Large intestine (tissue), 3 donors: ENCODE data around the gene MYRIP. TPM values are rescaled to one million over a fixed set of nuclear protein-coding genes. Genes with fewer than 3 reads are reported as not detected.
"Not testable (repeated sequence)": the region's sequence is repeated elsewhere in the genome, so short reads cannot be mapped to it uniquely, and the experiment has no call there.

Source experiments
- DNase-seq, 2 donors: peaks; one replicate each; pipeline versions ENCODE4 v3.0.0 to v3.0.0-alpha.2; 2013
- H3K27ac ChIP-seq: one replicate; pipeline ENCODE4 v1.5.1; 2013; ENCODE audit warnings: low read length
- H3K27me3 ChIP-seq: 2 replicates; pipeline ENCODE4 v1.6.1; 2013; ENCODE audit warnings: low read length; ENCODE audit not compliant: control insufficient read depth, insufficient read depth
- H3K36me3 ChIP-seq: 2 replicates; pipeline ENCODE4 v1.6.1; 2013; ENCODE audit warnings: low read length; ENCODE audit not compliant: control insufficient read depth, insufficient read depth
- H3K4me1 ChIP-seq: one replicate; pipeline ENCODE4 v1.6.1; 2013; ENCODE audit warnings: low read length; ENCODE audit not compliant: control insufficient read depth, insufficient read depth
- H3K4me3 ChIP-seq: one replicate; pipeline ENCODE4 v1.5.1; 2013; ENCODE audit warnings: low read length
- H3K9me3 ChIP-seq: one replicate; pipeline ENCODE4 v1.6.1; 2013; ENCODE audit warnings: mild to moderate bottlenecking, low read depth, low read length, moderate library complexity; ENCODE audit not compliant: control insufficient read depth
- WGBS: methylation state at CpG from one replicate; pipeline ENCODE4 v1.1.5; 2013; ENCODE audit warnings: low lambda C conversion rate; ENCODE audit not compliant: insufficient coverage; 5-methylcytosine and 5-hydroxymethylcytosine counted together
- polyA plus RNA-seq: library from polyadenylated mRNA; unstranded; fragments of 120-200 nt; gene quantifications from one replicate; pipeline ENCODE4 v1.2.1, GENCODE V29; 2013

The MYRIP gene
- polyA plus RNA-seq, 1 donor, result 3.1 TPM

- Histone ChIP-seq H3K27me3 (peaks cover 25% of the 10 kb centered on the region), H3K4me3 (no peak overlapping the region), H3K27ac (peak overlapping the region; percentile 80), H3K4me1 (peaks cover 13% of the 10 kb centered on the region), H3K36me3 (no peaks in the 10 kb centered on the region), H3K9me3 (no peaks in the 10 kb centered on the region)
- 40% methylated on average over 1 of the region's 2 CpGs for whole genome bisulfite sequencing
- DNase-seq, result peak; percentile 47 to 84
These were observed 3.8 kb upstream of the MYRIP start for GRCh38 chr3:39805650-39806049.

- Histone ChIP-seq H3K4me1 (peaks cover 22% of the 10 kb centered on the region), H3K36me3 (no peaks in the 10 kb centered on the region), H3K4me3 (no peak overlapping the region), H3K9me3 (no peaks in the 10 kb centered on the region), H3K27me3 (peaks cover 37% of the 10 kb centered on the region), H3K27ac (peak overlapping the region; percentile 80)
- 100% methylated on average over 1 of the region's 1 CpG for WGBS
- no peak for DNase-seq
These were observed 2.6 kb upstream of the MYRIP start for GRCh38 chr3:39806820-39807219.

GRCh38 chr3:39808467-39809180, 785 bp upstream of the MYRIP start:
- Histone ChIP-seq H3K4me1 (peaks cover 22% of the 10 kb centered on the region), H3K36me3 (no peaks in the 10 kb centered on the region), H3K27ac (peak overlapping the region; percentile 19), H3K9me3 (no peaks in the 10 kb centered on the region), H3K4me3 (peak overlapping the region; percentile 69), H3K27me3 (peaks cover 40% of the 10 kb centered on the region)
- WGBS, result 32% methylated on average over 6 of the region's 26 CpGs
- DNase-seq, result peak in 1 of 2 donors; percentile 5

GRCh38 chr3:39809995-39810595, 686 bp downstream of the MYRIP start:
- no peaks in the 10 kb centered on the region for H3K36me3 ChIP-seq
- H3K4me1 ChIP-seq, result peaks cover 21% of the 10 kb centered on the region
- peak overlapping the region; percentile 62 for H3K4me3 ChIP-seq
- H3K27me3 ChIP-seq, result peaks cover 40% of the 10 kb centered on the region
- peak in 1 of 2 donors; percentile 51 for DNase-seq
- H3K9me3 ChIP-seq, result no peaks in the 10 kb centered on the region
- H3K27ac ChIP-seq, result no peak overlapping the region
- no CpG with 5 or more reads among the region's 48 CpGs for WGBS

GRCh38 chr3:39810647-39811161, 1.3 kb downstream of the MYRIP start:
- no peaks in the 10 kb centered on the region for H3K9me3 ChIP-seq
- WGBS, result no CpG with 5 or more reads among the region's 16 CpGs
- H3K4me1 ChIP-seq, result peaks cover 18% of the 10 kb centered on the region
- peak in 1 of 2 donors; percentile 12 for DNase-seq
- H3K36me3 ChIP-seq, result no peaks in the 10 kb centered on the region
- peak overlapping the region; percentile 62 for H3K4me3 ChIP-seq
- no peak overlapping the region for H3K27ac ChIP-seq
- peaks cover 40% of the 10 kb centered on the region for H3K27me3 ChIP-seq

GRCh38 chr3:39811561-39811960, 2.2 kb downstream of the MYRIP start:
- no peak overlapping the region for H3K27ac ChIP-seq
- peaks cover 12% of the 10 kb centered on the region for H3K4me1 ChIP-seq
- 95% methylated on average over 4 of the region's 9 CpGs for WGBS
- DNase-seq, result no peak
- peaks cover 40% of the 10 kb centered on the region for H3K27me3 ChIP-seq
- H3K36me3 ChIP-seq, result no peaks in the 10 kb centered on the region
- H3K4me3 ChIP-seq, result no peak overlapping the region
- H3K9me3 ChIP-seq, result no peaks in the 10 kb centered on the region

- no peaks in the 10 kb centered on the region for H3K36me3 ChIP-seq
- H3K27me3 ChIP-seq, result peaks cover 37% of the 10 kb centered on the region
- no peak for DNase-seq
- no peak overlapping the region for H3K4me3 ChIP-seq
- 80% methylated on average over 1 of the region's 2 CpGs for WGBS
- H3K27ac ChIP-seq, result no peak overlapping the region
- H3K9me3 ChIP-seq, result no peaks in the 10 kb centered on the region
- peaks cover 12% of the 10 kb centered on the region for H3K4me1 ChIP-seq
These were observed 3.1 kb downstream of the MYRIP start for GRCh38 chr3:39812537-39812936.

GRCh38 chr3:39814007-39814406, 4.6 kb downstream of the MYRIP start:
- no peak overlapping the region for H3K27ac ChIP-seq
- peaks cover 26% of the 10 kb centered on the region for H3K27me3 ChIP-seq
- H3K4me1 ChIP-seq, result peaks cover 12% of the 10 kb centered on the region
- no peak overlapping the region for H3K4me3 ChIP-seq
- DNase-seq, result no peak
- H3K36me3 ChIP-seq, result no peaks in the 10 kb centered on the region
- H3K9me3 ChIP-seq, result no peaks in the 10 kb centered on the region

- Histone ChIP-seq H3K4me3 (no peak overlapping the region), H3K27me3 (no peaks in the 10 kb centered on the region), H3K27ac (no peak overlapping the region), H3K4me1 (no peaks in the 10 kb centered on the region), H3K36me3 (no peaks in the 10 kb centered on the region), H3K9me3 (no peaks in the 10 kb centered on the region)
- DNase-seq, result no peak
- WGBS, result no CpG with 5 or more reads among the region's 3 CpGs
These were observed 10.5 kb downstream of the MYRIP start for GRCh38 chr3:39819899-39820298.

- not testable (repeated sequence) for H3K4me3 ChIP-seq, H3K9me3 ChIP-seq, H3K4me1 ChIP-seq, H3K27ac ChIP-seq, DNase-seq, H3K36me3 ChIP-seq, H3K27me3 ChIP-seq
- WGBS, result 100% methylated on average over 2 of the region's 4 CpGs
These were observed 24.4 kb downstream of the MYRIP start for GRCh38 chr3:39833764-39834163.
